Left ventricle myocardium inferior (tissue), 1 donor: ENCODE measurements around the gene STK32A. TPM values are rescaled to one million over a fixed set of nuclear protein-coding genes. Genes with fewer than 3 reads are reported as not detected.

ENCODE experiments used
- DNase-seq: peaks from one replicate; pipeline ENCODE4 v3.0.0-alpha.2; 2020
- H3K27ac ChIP-seq: fragments of 200-600 bp; replicated peaks from 2 replicates; pipeline ENCODE4 v1.8.0; 2021
- H3K27me3 ChIP-seq: fragments of 200-600 bp; 2 replicates; pipeline ENCODE4 v1.8.0; 2021; ENCODE audit warnings: low read depth
- H3K36me3 ChIP-seq: fragments of 200-600 bp; 2 replicates; pipeline ENCODE4 v1.8.0; 2021
- H3K4me1 ChIP-seq: fragments of 200-600 bp; 2 replicates; pipeline ENCODE4 v1.8.0; 2021
- H3K4me3 ChIP-seq: fragments of 200-600 bp; 2 replicates; pipeline ENCODE4 v1.8.0; 2021; ENCODE audit warnings: mild to moderate bottlenecking, moderate library complexity
- H3K9me3 ChIP-seq: fragments of 200-600 bp; replicated peaks from 2 replicates; pipeline ENCODE4 v1.8.0; 2021
- CTCF ChIP-seq: fragments of 200-600 bp; IDR thresholded peaks from 2 replicates; pipeline ENCODE4 v1.8.0; 2021; ENCODE audit warnings: antibody characterized with exemption, mild to moderate bottlenecking, borderline replicate concordance
- intact Hi-C: fragments of 100-400 bp; cut with micrococcal nuclease; formaldehyde crosslinking; loops from one replicate; pipeline ENCODE4 v1.11.0; 2022
- total RNA-seq: library from RNA; stranded (reverse); fragmentation: NEBNext Ultra II Directional; extraction: Animal tissue kit (Norgen Biotek cat#: 25700); gene quantifications from one replicate; pipeline ENCODE4 v1.2.1, GENCODE V29; 2021
- donor health status: DM: no; HTN: yes; CAD: no; lungs with severe emphysema.

Gene STK32A
- total RNA-seq, 1 donor from 2014 or later, result 0.80 TPM

- DNase-seq, result no peak
- H3K27me3 ChIP-seq, result no peaks in the 10 kb centered on the region
- no peak for TF ChIP-seq CTCF
- H3K4me1 ChIP-seq, result peaks cover 56% of the 10 kb centered on the region
- H3K9me3 ChIP-seq, result no peaks in the 10 kb centered on the region
- H3K36me3 ChIP-seq, result peaks cover 17% of the 10 kb centered on the region
- intact Hi-C loops, result no loop called here
- H3K27ac ChIP-seq, result no peak overlapping the region
- H3K4me3 ChIP-seq, result no peak overlapping the region
These were observed 174.2 kb downstream of the STK32A start for GRCh38 chr5:147408980-147409379.

GRCh38 chr5:147410496-147411358 lies 175.9 kb downstream of the STK32A start:
- peaks cover 39% of the 10 kb centered on the region for H3K4me1 ChIP-seq
- peak overlapping the region; percentile 65 for H3K27ac ChIP-seq
- peak; percentile 39 for DNase-seq
- no peak for TF ChIP-seq CTCF
- H3K9me3 ChIP-seq, result no peaks in the 10 kb centered on the region
- H3K4me3 ChIP-seq, result no peak overlapping the region
- no peaks in the 10 kb centered on the region for H3K27me3 ChIP-seq
- peaks cover 24% of the 10 kb centered on the region for H3K36me3 ChIP-seq
- intact Hi-C loops, result no loop called here

GRCh38 chr5:147411359-147412319 lies 176.8 kb downstream of the STK32A start:
- peaks cover 22% of the 10 kb centered on the region for H3K36me3 ChIP-seq
- peak overlapping the region; percentile 65 for H3K27ac ChIP-seq
- no peak for DNase-seq
- H3K9me3 ChIP-seq, result no peaks in the 10 kb centered on the region
- intact Hi-C loops, result no loop called here
- H3K4me1 ChIP-seq, result peaks cover 31% of the 10 kb centered on the region
- no peaks in the 10 kb centered on the region for H3K27me3 ChIP-seq
- H3K4me3 ChIP-seq, result no peak overlapping the region
- TF ChIP-seq CTCF, result no peak

GRCh38 chr5:147412561-147412960 lies 177.7 kb downstream of the STK32A start:
- Histone ChIP-seq H3K27ac (peak overlapping the region; percentile 65), H3K4me3 (no peak overlapping the region), H3K27me3 (no peaks in the 10 kb centered on the region), H3K36me3 (peaks cover 22% of the 10 kb centered on the region), H3K9me3 (no peaks in the 10 kb centered on the region), H3K4me1 (peaks cover 31% of the 10 kb centered on the region)
- no peak for DNase-seq
- TF ChIP-seq CTCF, result no peak
- intact Hi-C loops, result no loop called here

GRCh38 chr5:147413266-147413665 lies 178.4 kb downstream of the STK32A start:
- no peaks in the 10 kb centered on the region for H3K9me3 ChIP-seq
- H3K36me3 ChIP-seq, result peaks cover 17% of the 10 kb centered on the region
- no peak for TF ChIP-seq CTCF
- H3K27ac ChIP-seq, result no peak overlapping the region
- DNase-seq, result no peak
- no peak overlapping the region for H3K4me3 ChIP-seq
- H3K4me1 ChIP-seq, result peaks cover 31% of the 10 kb centered on the region
- H3K27me3 ChIP-seq, result no peaks in the 10 kb centered on the region
- intact Hi-C loops, result no loop called here
